NCI-H2107 treated with DMSO at 0.1 percent for 48 hours (cell line): ENCODE measurements around the gene GGCX.

ENCODE experiments used
- DNase-seq: peaks from one replicate; lab custom pipeline; 2025; ENCODE audit not compliant: unreplicated experiment; lab: John Stamatoyannopoulos, UW

Gene GGCX

GRCh38 chr2:85542777-85543176 lies 18.5 kb downstream of the GGCX start:
- no peak for DNase-seq

- DNase-seq = no peak
These were observed 19.4 kb downstream of the GGCX start for GRCh38 chr2:85541753-85542457.

GRCh38 chr2:85541262-85541661 lies 20.0 kb downstream of the GGCX start:
- no peak for DNase-seq

GRCh38 chr2:85540133-85540648 lies 21.1 kb downstream of the GGCX start:
- DNase-seq = no peak

GRCh38 chr2:85539361-85540132 lies 21.7 kb downstream of the GGCX start:
- no peak for DNase-seq

- DNase-seq = peak; percentile 76
These were observed 22.6 kb downstream of the GGCX start, which contains the start of gene MAT2A for GRCh38 chr2:85538507-85539360. Gene MAT2A (plus strand): TSS chr2:85539168. CDS start chr2:85539288, 120 bp downstream.

GRCh38 chr2:85537600-85538506 lies 23.4 kb downstream of the GGCX start:
- DNase-seq = no peak

- no peak for DNase-seq
These were observed 24.8 kb downstream of the GGCX start for GRCh38 chr2:85536479-85536878.

- DNase-seq = no peak
These were observed 26.4 kb downstream of the GGCX start for GRCh38 chr2:85534881-85535280.

GRCh38 chr2:85534099-85534498 lies 27.2 kb downstream of the GGCX start:
- no peak for DNase-seq

GRCh38 chr2:85531589-85531988 lies 29.7 kb downstream of the GGCX start:
- DNase-seq = no peak

- DNase-seq = no peak
These were observed 31.5 kb downstream of the GGCX start for GRCh38 chr2:85529809-85530208.

GRCh38 chr2:85528355-85528754 lies 32.9 kb downstream of the GGCX start:
- DNase-seq = no peak

- no peak for DNase-seq
These were observed 33.5 kb downstream of the GGCX start for GRCh38 chr2:85527787-85528186.

- DNase-seq = no peak
These were observed 35.7 kb downstream of the GGCX start for GRCh38 chr2:85525567-85525966.

- no peak for DNase-seq
These were observed 36.3 kb downstream of the GGCX start for GRCh38 chr2:85525029-85525428.

GRCh38 chr2:85524336-85524908 lies 36.9 kb downstream of the GGCX start:
- DNase-seq = no peak

GRCh38 chr2:85523903-85524335 lies 37.4 kb downstream of the GGCX start:
- DNase-seq = no peak

- DNase-seq = no peak
These were observed 38.0 kb downstream of the GGCX start for GRCh38 chr2:85523062-85523902.
